PFSK-1 (cell line): Measurements from ENCODE around the gene NDFIP1.

Source experiments
- TAF1 ChIP-seq: IDR thresholded peaks from 2 replicates; pipeline ENCODE4 v1.6.1; 2012; ENCODE audit warnings: low read length, control low read depth, borderline replicate concordance; ENCODE audit not compliant: insufficient read depth
- TF ChIP-seq, protein P1 (sequence below), 2 experiments: IDR thresholded peaks; 2 replicates each; pipeline versions ENCODE4 v1.6.1 to v1.8.0; 2011 to 2012; ENCODE audit warnings: low read depth in 2 of 2, low read length in 2 of 2, control low read depth in 1 of 2, inconsistent platforms in 1 of 2, mild to moderate bottlenecking in 1 of 2, moderate library complexity in 1 of 2; ENCODE audit not compliant: insufficient read depth in 1 of 2

DNA sequence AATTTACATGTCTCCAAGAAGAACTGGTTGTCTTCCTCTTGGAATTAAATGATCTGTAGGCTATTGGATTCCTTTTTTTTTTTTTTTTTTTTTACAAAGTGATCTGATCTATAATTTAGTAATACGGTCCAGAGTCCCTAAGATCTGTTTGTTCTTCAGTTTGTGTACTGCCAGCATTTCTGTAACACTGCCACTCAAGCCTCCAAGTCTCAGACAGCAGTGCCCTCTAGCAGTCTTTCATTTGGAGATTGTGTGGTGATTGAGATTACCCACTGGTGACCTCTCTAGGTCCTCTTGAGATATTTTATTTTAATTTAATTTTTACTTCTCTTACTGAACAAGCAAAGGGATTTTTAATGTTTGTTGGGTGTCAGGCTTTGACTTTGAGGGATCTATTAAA, 40.8 kb downstream of the NDFIP1 start:
- no peak for TF ChIP-seq TAF1
- TF ChIP-seq, protein P1, sequence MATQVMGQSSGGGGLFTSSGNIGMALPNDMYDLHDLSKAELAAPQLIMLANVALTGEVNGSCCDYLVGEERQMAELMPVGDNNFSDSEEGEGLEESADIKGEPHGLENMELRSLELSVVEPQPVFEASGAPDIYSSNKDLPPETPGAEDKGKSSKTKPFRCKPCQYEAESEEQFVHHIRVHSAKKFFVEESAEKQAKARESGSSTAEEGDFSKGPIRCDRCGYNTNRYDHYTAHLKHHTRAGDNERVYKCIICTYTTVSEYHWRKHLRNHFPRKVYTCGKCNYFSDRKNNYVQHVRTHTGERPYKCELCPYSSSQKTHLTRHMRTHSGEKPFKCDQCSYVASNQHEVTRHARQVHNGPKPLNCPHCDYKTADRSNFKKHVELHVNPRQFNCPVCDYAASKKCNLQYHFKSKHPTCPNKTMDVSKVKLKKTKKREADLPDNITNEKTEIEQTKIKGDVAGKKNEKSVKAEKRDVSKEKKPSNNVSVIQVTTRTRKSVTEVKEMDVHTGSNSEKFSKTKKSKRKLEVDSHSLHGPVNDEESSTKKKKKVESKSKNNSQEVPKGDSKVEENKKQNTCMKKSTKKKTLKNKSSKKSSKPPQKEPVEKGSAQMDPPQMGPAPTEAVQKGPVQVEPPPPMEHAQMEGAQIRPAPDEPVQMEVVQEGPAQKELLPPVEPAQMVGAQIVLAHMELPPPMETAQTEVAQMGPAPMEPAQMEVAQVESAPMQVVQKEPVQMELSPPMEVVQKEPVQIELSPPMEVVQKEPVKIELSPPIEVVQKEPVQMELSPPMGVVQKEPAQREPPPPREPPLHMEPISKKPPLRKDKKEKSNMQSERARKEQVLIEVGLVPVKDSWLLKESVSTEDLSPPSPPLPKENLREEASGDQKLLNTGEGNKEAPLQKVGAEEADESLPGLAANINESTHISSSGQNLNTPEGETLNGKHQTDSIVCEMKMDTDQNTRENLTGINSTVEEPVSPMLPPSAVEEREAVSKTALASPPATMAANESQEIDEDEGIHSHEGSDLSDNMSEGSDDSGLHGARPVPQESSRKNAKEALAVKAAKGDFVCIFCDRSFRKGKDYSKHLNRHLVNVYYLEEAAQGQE (IDR thresholded peaks at IDR 0.05; ENCODE audit: insufficient read depth in 1 of 2, low read depth in 2 of 2, low read length in 2 of 2), result no peak
